Epithelial cell of prostate (primary cell): ENCODE measurements around the gene GCSAM.

ENCODE experiments used
- DNase-seq: peaks from one replicate; pipeline ENCODE4 v3.0.0-alpha.2; 2011; ENCODE audit warnings: low read depth, low spot score
- H3K27ac ChIP-seq: fragments of 450-650 bp; 2 replicates; pipeline ENCODE4 v1.5.1; 2017; ENCODE audit warnings: mild to moderate bottlenecking

Gene GCSAM

GRCh38 chr3:112130638-112130993 lies 2.4 kb downstream of the GCSAM start:
- no peak for DNase-seq
- H3K27ac ChIP-seq: no peak overlapping the region

DNA sequence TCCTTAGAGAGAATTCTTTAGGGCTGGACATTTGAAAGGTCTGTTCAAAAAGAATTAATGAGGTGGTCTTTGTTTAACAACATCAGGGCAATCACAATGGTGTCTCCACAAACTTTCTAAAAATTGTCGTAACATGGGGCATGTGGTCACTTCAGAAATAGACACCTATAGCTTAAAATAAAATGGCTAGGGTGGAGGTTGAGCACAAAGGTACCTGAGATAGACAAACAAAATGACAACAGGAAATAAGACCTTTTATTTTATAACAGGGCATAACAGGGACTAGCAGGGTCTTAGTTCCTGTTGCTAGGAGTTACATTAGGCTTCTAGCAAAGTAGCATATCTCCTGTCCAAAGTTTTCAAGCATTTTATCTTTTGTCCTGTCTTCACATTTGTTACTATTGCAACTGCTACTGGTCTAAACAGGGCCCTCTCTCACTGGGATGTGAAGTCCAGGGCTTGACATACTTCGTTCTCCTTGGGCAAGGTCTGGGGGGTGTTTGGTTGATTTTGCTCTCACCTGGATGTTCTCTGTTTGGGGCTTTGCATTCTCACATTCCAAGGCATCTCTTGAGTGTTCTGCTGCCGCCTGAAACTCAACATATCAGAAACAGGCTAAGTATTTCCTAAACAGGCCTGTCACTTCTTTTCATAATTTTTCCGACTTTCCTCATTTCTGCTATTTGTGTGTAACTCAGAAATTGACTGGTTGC lies 3.0 kb downstream of the GCSAM start:
- H3K27ac ChIP-seq: no peak overlapping the region
- no peak for DNase-seq

DNA sequence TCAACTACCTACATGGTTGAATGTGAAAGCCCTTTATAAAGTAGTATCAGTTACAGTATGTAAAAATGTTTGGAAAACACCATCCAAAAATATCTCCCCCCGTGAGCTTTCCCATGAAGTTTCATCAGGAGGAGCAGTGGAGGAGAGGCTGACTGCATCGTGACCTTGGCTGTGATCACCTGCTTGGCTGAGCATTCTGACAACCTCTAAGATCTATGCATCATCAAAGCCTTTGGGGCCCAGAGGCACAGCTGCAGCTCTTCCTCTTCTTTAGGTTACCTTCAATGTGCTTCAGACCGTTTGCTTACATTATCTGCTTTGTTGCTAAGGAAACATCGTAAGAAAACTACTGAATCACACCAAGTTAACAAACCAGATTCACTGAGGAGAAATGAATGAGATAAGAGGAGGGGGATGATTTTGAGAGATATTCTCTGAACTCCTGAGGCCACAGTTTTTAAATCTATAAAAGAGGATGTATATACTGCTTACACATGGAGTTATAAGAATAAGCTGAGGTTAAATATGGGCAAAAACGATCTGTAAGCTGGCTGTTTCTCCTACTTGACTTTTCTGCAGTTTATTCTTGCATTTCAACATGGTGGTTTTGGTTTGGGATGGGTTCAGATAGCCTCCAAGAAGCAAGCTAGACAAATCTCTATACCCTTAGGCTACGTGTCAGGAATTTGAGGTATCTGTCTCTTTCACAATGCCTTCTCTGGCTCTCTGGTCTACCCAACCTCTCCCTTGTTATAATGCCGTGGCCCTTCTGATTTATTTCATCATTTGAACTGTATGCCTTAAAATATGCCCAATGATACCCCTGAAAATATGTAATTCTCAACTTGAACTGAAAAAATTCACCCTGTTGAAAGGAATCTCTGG lies 4.0 kb downstream of the GCSAM start:
- no peak overlapping the region for H3K27ac ChIP-seq
- DNase-seq: no peak

DNA sequence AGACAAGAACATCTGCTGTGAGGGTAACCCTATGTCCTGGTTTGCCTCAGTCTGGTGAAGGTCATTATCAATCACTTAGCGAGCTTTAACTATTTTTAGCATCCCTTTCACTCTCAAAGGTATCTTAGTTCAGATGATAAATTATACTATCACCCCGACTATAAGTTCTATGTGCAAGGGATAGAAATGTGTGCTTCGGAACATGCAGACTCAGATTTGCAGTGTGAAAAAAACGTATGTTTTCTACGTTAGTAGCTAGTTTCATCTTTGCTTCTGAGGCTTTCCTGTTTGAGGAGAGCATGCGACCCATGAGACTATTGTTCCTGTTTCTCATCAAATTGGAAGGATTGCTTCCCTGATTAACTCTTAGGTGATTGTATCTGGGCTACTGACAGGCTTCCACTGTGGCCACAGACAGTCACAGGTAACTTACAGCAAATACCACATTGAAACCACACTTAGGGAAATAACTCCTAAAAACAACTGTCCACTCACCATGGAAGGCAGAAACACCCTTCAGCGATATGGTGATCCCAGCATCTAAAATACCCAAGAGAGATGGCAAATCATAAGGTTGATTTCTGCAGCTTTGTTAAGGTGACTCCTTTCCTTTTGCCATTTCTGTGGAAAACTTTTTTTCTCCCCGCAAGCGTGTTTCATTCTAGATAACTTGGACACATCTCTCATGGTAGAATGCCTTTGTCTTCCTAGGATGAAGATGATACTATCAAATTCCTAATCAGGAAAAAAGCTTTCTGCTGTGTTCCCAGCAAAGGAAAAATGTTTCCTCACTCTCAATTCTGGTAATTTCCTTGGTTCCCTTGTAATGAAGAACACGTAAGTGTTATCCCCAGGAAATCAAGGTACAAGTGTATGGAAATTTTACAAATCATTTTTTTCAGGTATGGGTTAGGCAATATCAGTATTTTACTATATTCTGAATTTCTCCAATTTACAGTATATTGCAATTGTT lies 5.2 kb downstream of the GCSAM start:
- DNase-seq: no peak
- no peak overlapping the region for H3K27ac ChIP-seq

DNA sequence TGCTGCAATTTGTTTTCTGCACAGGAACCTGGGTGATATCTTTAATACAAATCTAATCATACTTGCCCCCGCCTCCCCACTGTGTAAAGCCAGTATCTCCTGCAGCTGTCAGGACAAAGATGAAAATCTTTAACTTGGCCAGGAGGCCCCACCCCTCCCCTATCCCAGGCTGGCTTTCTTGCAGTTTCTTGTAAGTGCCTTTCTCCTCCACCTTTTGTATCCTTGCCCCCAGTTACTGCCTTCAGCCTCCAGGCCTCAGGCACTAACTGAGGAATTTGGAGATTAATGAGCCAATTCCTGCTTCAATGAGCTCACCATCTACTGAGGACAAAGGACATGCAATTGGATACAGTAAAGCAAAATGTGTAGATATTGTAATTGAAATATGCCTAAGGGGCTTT lies 6.5 kb downstream of the GCSAM start:
- no peak for DNase-seq
- no peak overlapping the region for H3K27ac ChIP-seq

DNA sequence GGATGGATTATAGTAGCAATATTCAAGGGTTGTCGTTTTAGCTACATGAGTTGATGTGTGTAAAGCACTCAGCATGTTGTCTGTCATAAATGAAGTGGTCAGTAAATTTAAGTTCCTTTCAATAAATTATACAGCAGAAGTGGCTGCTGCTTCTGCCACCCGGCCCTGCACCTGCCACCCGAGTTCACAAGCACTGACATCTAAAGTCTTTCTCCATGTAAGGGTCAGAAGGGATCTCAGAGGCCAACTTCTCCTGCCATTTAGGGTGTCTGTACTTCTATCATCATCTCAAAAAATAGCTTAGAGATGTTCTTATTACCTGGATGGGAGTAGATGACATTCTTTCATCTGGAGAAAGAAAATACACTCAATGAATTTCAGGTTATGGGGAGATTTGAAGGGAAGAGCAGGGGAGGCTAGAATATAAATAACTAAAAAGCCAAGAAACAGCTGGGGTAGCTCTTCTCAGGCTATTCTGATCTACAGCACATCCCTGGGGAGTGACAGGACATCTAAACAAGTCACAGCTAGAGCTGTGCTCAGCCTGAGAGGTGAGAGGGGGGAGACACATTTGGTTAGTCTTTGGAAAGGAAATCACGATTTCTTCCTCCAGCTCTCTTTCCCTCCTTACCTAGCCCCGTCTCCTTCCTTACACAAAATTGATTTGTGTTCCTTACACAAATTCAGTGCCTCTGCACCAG lies 8.0 kb downstream of the GCSAM start:
- DNase-seq: no peak
- no peak overlapping the region for H3K27ac ChIP-seq

GRCh38 chr3:112123548-112123947 lies 9.5 kb downstream of the GCSAM start:
- no peak overlapping the region for H3K27ac ChIP-seq
- no peak for DNase-seq

DNA sequence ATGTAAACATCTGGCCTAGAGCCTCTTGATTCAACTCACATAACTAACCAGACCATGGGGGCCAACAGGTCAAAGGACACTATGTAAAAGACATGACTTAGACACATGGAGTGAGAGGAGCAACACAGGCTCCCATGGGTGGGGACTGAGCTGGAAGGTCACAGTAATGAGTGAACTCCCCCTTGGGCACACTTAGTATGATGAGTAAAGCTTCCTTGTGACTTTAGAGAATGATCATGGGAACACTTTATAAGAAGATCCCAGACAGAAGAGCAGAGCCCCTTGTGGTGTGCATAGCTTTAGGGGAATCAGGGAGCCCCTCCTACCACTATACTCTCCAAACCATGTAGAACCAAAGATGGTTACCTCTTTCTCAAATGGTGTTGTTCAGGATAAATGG lies 10.2 kb downstream of the GCSAM start:
- no peak for DNase-seq
- H3K27ac ChIP-seq: no peak overlapping the region

DNA sequence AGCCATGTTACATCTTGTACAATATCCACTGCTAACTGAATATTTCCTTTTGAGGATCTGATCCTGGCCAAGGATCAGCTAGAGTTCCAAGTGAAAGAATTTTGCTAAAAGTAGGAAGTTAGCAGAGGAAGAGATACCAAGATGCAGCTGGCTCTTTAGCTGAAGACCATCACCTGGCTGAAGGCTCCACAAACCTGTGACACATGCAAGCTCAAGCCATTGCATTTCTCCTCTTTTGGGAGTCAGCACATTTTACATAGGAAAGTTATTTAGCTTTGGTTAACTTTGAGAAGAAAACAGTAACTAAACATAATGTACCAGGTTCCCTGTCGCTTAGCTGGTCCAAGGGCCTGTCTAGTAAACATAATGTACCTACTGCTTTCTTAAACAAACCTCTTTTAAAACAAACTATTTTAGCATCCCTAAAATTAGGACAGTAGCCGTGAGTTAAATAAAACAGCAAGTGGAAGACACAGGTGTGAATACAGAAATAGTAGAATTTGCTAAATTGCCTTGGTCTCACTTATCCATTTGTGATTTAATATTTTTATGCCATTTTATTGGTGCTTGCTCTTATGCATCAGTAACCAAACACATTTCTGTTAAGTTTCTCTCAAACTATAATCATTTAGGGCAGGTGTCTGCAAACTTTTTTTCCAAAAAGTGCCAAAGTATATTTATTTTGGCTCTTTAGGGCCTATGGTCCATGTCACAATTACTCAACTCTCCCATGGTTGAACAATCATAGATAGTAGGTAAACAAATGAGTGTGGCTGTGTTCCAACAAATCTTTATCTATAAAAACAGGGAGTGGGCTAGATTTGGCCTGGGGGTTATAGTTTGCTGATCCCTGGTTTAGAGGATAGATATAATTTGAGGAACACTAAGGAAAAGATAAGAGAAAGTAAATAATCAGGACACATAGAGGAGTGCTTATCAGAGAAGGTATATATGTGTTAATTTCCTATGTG lies 11.2 kb downstream of the GCSAM start:
- no peak overlapping the region for H3K27ac ChIP-seq
- DNase-seq: no peak

- H3K27ac ChIP-seq: no peak overlapping the region
- no peak for DNase-seq
Measured at GRCh38 chr3:112119962-112120836, 12.8 kb downstream of the GCSAM start.

DNA sequence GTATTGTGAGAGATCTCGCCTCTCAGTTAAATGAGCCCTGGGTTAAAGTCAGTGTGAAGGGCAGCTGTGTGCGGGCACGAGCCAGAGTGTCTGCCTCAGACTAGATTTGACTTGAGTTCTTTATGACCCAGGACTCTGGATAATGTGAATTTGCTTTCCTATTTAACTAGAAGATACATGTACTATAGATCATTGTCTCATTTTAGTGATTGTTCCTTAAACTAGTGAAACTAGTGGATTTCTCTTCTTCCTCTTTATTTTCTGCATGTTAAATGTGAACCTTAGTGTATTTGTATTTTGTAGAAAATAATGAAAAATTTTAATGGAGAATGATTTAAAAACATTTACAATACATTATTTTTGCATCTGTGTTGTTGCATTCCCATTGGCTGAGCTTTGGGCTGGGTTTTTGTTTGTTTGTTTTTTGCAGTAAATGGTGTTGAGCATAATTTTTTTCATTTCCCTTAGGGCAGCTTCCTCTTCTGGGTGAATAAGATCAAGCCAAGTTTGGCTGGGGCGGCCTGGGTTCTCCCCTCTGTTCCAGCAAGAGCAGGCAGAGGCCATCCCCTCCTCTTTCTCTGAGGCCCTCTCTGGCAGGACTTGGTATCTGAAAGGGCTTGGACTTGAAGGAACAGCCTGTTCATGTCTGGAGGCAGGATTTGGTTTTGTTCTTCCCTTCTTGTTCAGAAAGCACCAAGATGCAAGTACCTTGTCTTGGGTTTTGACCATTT lies 15.0 kb downstream of the GCSAM start:
- no peak overlapping the region for H3K27ac ChIP-seq
- no peak for DNase-seq

DNA sequence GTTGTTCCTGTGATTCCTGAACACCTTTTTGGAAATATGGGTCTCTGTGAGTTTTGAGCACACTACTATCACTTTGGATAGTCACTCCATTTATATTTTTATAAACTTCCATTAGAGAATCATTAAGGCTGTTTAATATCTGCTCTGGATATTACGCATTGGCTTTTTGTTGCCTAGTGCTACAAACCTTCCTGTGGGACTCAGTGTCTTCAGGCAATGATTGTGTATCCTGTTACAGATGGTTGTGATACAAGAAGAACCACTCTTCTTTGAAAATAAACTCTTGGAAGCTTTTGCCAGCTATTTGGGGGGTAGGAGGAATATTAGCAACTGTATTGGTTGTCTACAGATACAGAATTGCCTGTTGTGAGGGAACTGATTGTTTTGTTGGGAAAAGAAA lies 15.6 kb downstream of the GCSAM start:
- H3K27ac ChIP-seq: no peak overlapping the region
- DNase-seq: no peak

- H3K27ac ChIP-seq: no peak overlapping the region
- DNase-seq: no peak
Measured at GRCh38 chr3:112116748-112117186, 16.3 kb downstream of the GCSAM start.

GRCh38 chr3:112115806-112116383 lies 17.2 kb downstream of the GCSAM start:
- no peak for DNase-seq
- H3K27ac ChIP-seq: no peak overlapping the region

DNA sequence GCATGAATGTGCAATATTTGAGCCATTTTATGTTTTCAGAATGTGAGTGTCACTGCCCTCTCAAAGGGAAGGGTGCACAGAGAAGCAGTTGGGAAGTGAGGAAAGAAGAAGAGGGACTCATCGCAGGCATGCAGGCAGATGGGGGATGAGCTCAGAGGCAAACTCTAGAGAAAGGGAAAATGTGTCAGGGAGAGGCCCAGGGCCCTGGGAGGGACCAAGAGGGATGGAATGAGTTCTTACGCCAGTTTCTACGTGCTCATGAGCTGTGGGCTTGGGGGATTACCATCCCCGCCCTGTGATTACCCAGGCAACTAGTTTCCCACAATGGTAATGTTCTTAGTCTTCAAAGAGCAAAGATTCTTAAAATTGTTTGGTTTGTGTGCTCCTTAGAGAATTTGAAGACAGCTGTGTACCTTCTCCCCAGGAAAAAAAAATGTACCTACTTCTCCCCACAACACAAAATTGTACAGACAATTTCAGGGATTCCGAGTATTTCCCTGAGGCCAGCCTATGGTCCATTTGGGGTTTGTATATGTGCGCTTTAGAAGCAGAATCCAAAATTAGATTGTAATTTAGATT lies 17.8 kb downstream of the GCSAM start:
- H3K27ac ChIP-seq: no peak overlapping the region
- DNase-seq: no peak

GRCh38 chr3:112114576-112115160 lies 18.4 kb downstream of the GCSAM start:
- no peak overlapping the region for H3K27ac ChIP-seq
- DNase-seq: no peak
